NCI-H2029 (cell line): ENCODE measurements around the gene GPX3.

Experiments
- DNase-seq: peaks from one replicate; lab custom pipeline; 2025; lab: John Stamatoyannopoulos, UW

Gene GPX3

GRCh38 chr5:151014680-151015343, 5.6 kb upstream of the GPX3 start:
- DNase-seq = no peak

- DNase-seq = no peak
Observed at GRCh38 chr5:151015974-151016587, 4.3 kb upstream of the GPX3 start.

- DNase-seq = no peak
Observed at GRCh38 chr5:151016700-151017099, 3.7 kb upstream of the GPX3 start.

- no peak for DNase-seq
Observed at GRCh38 chr5:151017897-151018296, 2.5 kb upstream of the GPX3 start.

GRCh38 chr5:151018846-151019245, 1.5 kb upstream of the GPX3 start:
- no peak for DNase-seq

GRCh38 chr5:151019331-151019730, 1.1 kb upstream of the GPX3 start:
- no peak for DNase-seq

- no peak for DNase-seq
Observed at GRCh38 chr5:151021746-151022145, 1.4 kb downstream of the GPX3 start.

GRCh38 chr5:151022511-151023018, 2.2 kb downstream of the GPX3 start:
- no peak for DNase-seq

- no peak for DNase-seq
Observed at GRCh38 chr5:151023047-151023615, 2.7 kb downstream of the GPX3 start.

- DNase-seq = peak; percentile 59
Observed at GRCh38 chr5:151023651-151024050, 3.3 kb downstream of the GPX3 start.

- DNase-seq = no peak
Observed at GRCh38 chr5:151024440-151025249, 4.3 kb downstream of the GPX3 start.

GRCh38 chr5:151025250-151025606, 4.8 kb downstream of the GPX3 start:
- no peak for DNase-seq

- DNase-seq = no peak
Observed at GRCh38 chr5:151026088-151026487, 5.7 kb downstream of the GPX3 start.

- DNase-seq = no peak
Observed at GRCh38 chr5:151026679-151027078, 6.3 kb downstream of the GPX3 start.

GRCh38 chr5:151027961-151028479, 7.6 kb downstream of the GPX3 start:
- DNase-seq = no peak

- DNase-seq = no peak
Observed at GRCh38 chr5:151028717-151029116, 8.3 kb downstream of the GPX3 start.

- DNase-seq = no peak
Observed at GRCh38 chr5:151029179-151030055, 9.0 kb downstream of the GPX3 start.

GRCh38 chr5:151030056-151030336, 9.6 kb downstream of the GPX3 start:
- no peak for DNase-seq

GRCh38 chr5:151030379-151030778, 10.0 kb downstream of the GPX3 start:
- no peak for DNase-seq

GRCh38 chr5:151031554-151031953, 11.2 kb downstream of the GPX3 start:
- DNase-seq = no peak

GRCh38 chr5:151033217-151033934, 13.0 kb downstream of the GPX3 start:
- no peak for DNase-seq
